Measurements from ENCODE around the gene SHC1. TPM values are rescaled to one million over a fixed set of nuclear protein-coding genes. Genes with fewer than 3 reads are reported as not detected.

Gene SHC1
- total RNA-seq, 1 donor: 167 TPM

DNA sequence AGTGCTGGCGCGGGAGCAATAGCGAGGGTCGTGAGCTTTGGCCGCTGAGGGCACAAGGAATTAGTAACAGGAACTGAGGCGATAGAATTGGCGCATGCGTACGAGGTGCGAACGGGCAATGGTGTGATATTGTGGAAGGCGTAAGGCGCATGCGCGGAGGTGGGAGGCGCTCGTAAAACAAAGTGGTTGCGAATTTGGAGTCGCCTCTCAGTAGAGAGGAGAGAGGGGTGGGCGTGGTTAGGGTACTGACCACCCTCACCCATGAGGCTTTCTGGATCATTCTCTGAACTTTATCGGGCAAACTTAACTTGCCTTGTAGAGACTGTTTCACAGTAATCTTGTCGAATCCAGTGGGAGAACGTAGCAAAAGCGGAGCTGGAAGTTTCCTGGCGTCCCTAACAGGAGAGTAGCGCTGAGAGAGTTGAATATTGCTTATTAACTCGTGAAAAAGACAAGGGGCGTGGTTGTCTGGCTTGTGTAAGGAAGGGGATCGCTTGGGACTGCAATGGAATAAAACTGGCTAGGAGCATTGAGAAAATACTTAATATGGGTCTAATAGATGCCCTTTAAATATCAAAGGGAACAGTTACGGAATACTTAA, 4.4 kb upstream of the SHC1 start:
- DNase-seq (ENCODE audit: low read depth): peak; percentile 97
- peak overlapping the region; percentile 80 for H3K4me3 ChIP-seq (ENCODE audit: low read depth, low read length)
- TF ChIP-seq, protein P1, sequence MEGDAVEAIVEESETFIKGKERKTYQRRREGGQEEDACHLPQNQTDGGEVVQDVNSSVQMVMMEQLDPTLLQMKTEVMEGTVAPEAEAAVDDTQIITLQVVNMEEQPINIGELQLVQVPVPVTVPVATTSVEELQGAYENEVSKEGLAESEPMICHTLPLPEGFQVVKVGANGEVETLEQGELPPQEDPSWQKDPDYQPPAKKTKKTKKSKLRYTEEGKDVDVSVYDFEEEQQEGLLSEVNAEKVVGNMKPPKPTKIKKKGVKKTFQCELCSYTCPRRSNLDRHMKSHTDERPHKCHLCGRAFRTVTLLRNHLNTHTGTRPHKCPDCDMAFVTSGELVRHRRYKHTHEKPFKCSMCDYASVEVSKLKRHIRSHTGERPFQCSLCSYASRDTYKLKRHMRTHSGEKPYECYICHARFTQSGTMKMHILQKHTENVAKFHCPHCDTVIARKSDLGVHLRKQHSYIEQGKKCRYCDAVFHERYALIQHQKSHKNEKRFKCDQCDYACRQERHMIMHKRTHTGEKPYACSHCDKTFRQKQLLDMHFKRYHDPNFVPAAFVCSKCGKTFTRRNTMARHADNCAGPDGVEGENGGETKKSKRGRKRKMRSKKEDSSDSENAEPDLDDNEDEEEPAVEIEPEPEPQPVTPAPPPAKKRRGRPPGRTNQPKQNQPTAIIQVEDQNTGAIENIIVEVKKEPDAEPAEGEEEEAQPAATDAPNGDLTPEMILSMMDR (IDR thresholded peaks at IDR 0.05; ENCODE audit: insufficient read depth, low read length): no peak

GRCh38 chr1:154974102-154974807, 3.7 kb upstream of the SHC1 start, which contains the start of gene CKS1B:
TSS of gene CKS1B (plus strand) at chr1:154974681. CDS start at chr1:154974746, 65 bp downstream.
- peak within 1 kb of the TSS; percentile 85 for H3K4me3 ChIP-seq (ENCODE audit: low read depth, low read length)
- peak; percentile 100 for DNase-seq (ENCODE audit: low read depth)
- TF ChIP-seq, protein P1 (IDR thresholded peaks at IDR 0.05; ENCODE audit: insufficient read depth, low read length): no peak

DNA sequence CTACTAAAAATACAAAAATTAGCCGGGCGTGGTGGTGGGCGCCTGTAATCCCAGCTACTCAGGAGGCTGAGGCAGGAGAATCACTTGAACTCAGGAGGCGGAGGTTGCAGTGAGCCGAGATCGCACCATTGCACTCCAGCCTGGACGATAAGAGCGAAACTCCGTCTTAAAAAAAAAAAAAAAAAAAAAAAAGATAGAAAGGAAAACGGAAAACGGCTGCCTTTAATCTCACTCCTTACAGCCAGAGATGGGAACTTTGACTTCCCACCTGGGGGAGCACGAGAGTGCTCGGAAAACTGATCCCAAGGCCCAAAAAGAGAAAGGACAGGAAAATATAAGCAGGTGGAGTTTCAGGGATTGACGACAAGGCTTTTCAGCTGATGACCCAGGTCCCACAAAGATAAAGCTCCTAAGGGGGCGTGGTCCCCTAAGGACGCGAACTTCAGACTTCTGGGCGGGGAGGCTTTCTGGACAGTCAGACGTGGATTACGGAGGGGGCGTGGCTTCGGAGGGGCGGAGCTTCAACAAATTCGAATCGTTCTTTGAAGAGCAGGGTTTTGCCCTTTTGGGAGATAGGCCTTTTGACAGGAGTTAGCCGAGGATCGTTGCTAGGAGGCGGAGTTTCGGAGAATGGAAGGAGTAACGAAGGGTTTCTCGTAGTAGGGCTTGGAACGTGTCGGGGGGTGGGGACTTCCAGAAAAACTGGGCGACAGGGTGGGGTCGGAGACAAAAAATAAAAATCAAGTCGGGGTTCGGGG, 3.0 kb upstream of the SHC1 start:
- TF ChIP-seq, protein P1 (IDR thresholded peaks at IDR 0.05; ENCODE audit: insufficient read depth, low read length): peak; percentile 26
- DNase-seq (ENCODE audit: low read depth): peak; percentile 98
- peak overlapping the region; percentile 85 for H3K4me3 ChIP-seq (ENCODE audit: low read depth, low read length)

DNA sequence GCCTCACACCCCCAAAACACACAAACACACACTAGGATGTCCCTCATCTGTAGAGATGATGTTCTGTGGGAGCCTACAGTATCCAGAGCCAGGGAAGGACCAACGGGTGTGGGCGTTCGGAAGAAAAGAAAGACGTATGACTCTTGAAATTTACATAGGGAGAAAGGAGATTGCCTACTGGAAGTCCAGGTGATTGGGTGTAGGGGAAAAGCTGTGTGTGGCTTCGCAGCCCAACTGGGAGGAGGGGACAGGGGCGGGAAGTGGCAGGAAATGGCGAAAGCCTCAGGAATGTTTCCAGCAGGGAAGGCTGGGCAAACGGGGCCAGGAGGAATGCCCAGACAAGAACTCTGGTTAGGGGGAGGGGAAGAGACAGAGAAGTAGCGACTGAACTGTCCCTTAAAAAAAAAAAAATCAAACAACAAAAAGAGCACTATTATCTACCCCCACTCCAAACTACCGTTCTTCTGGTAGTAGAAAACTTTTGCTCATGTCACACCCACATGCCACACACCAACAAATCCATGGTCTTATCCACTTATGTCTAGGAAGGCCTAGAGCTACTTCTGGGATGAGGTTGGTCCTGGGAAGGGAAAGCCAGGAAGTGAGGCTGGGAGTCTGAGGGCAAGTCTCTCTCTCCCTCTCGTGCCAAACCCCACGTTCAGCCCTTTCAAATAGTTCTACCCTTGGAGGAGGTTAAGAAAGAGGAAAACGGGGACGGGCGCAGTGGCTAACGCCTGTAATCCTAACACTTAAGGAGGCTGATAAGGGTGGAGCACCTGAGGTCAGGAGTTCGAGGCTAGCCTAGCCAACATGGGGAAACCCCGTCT, 2.2 kb upstream of the SHC1 start:
- H3K4me3 ChIP-seq (ENCODE audit: low read depth, low read length): peak overlapping the region; percentile 85
- DNase-seq (ENCODE audit: low read depth): peak; percentile 96
- TF ChIP-seq, protein P1 (IDR thresholded peaks at IDR 0.05; ENCODE audit: insufficient read depth, low read length): no peak

DNA sequence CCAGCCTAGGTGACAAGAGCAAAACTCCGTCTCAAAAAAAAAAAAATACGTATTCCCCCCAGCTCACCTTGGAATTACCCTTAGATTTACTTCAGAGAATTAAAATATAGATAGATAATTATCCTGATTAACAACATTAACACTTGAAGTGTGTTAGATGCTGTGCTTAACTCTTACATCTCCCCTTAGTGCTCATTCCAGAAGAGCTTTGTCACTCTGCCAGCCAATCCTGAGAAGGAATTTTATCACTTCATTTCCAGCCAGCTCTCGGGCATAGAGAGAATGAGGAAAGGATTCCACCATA, 1.6 kb upstream of the SHC1 start:
- TF ChIP-seq, protein P1 (IDR thresholded peaks at IDR 0.05; ENCODE audit: insufficient read depth, low read length): no peak
- no peak for DNase-seq (ENCODE audit: low read depth)
- peak overlapping the region; percentile 85 for H3K4me3 ChIP-seq (ENCODE audit: low read depth, low read length)

- no peak for DNase-seq (ENCODE audit: low read depth)
- TF ChIP-seq, protein P1 (IDR thresholded peaks at IDR 0.05; ENCODE audit: insufficient read depth, low read length): no peak
- H3K4me3 ChIP-seq (ENCODE audit: low read depth, low read length): peak overlapping the region; percentile 80
Measured at GRCh38 chr1:154971341-154971998, 923 bp upstream of the SHC1 start.
